Mesenchymal stem cell (in vitro differentiated cells and primary cell): ENCODE data around the gene LCE3B.
"Not testable (repeated sequence)": the region's sequence is repeated elsewhere in the genome, so short reads cannot be mapped to it uniquely, and the experiment has no call there.

Experiments
- DNase-seq: peaks from one replicate; pipeline ENCODE4 v3.0.0-alpha.2; 2013
- H2AFZ ChIP-seq: one replicate; pipeline ENCODE4 v1.6.1; 2013; ENCODE audit warnings: low read depth, mild to moderate bottlenecking, control low read depth, inconsistent platforms, low read length, moderate library complexity
- H2AK5ac ChIP-seq: 2 replicates; pipeline ENCODE4 v1.6.1; 2013; ENCODE audit warnings: low read length, moderate library complexity, mild to moderate bottlenecking, inconsistent platforms; ENCODE audit not compliant: severe bottlenecking
- H2BK120ac ChIP-seq: one replicate; pipeline ENCODE4 v1.6.1; 2013; ENCODE audit warnings: low read depth, mild to moderate bottlenecking, inconsistent platforms, low read length, moderate library complexity
- H2BK12ac ChIP-seq, 2 experiments: one replicate each; pipeline ENCODE4 v1.6.1; 2013; ENCODE audit warnings: inconsistent platforms in 2 of 2, low read length in 2 of 2, mild to moderate bottlenecking in 2 of 2, moderate library complexity in 2 of 2, control low read depth in 1 of 2
- H2BK15ac ChIP-seq: one replicate; pipeline ENCODE4 v1.6.1; 2013; ENCODE audit warnings: mild to moderate bottlenecking, low read depth, inconsistent platforms; ENCODE audit not compliant: poor library complexity, severe bottlenecking
- H2BK5ac ChIP-seq: 2 replicates; pipeline ENCODE4 v1.6.1; 2013; ENCODE audit warnings: low read depth, mild to moderate bottlenecking, low read length, control low read depth, inconsistent platforms; ENCODE audit not compliant: poor library complexity, severe bottlenecking
- H3K14ac ChIP-seq, 2 experiments: one replicate each; pipeline ENCODE4 v1.6.1; 2013; ENCODE audit warnings: inconsistent platforms in 2 of 2, low read length in 2 of 2, control low read depth in 1 of 2, mild to moderate bottlenecking in 1 of 2, moderate library complexity in 1 of 2
- H3K18ac ChIP-seq, 2 experiments: one replicate each; pipeline ENCODE4 v1.6.1; 2013; ENCODE audit warnings: inconsistent platforms in 2 of 2, low read length in 2 of 2, control low read depth in 1 of 2, low read depth in 1 of 2, mild to moderate bottlenecking in 1 of 2
- H3K23ac ChIP-seq, 2 experiments: one replicate each; pipeline ENCODE4 v1.6.1; 2013; ENCODE audit warnings: inconsistent platforms in 2 of 2, low read length in 2 of 2, mild to moderate bottlenecking in 2 of 2, moderate library complexity in 2 of 2, control low read depth in 1 of 2
- H3K27ac ChIP-seq: 2 replicates; pipeline ENCODE4 v1.5.1; 2013; ENCODE audit warnings: mild to moderate bottlenecking, moderate library complexity, low read length, control low read depth, inconsistent platforms; ENCODE audit not compliant: poor library complexity, severe bottlenecking
- H3K27me3 ChIP-seq, 2 experiments: 2 replicates each; pipeline versions ENCODE4 v1.6.1 to v1.7.0; 2013; ENCODE audit warnings: low read length in 2 of 2, mild to moderate bottlenecking in 2 of 2, moderate library complexity in 2 of 2, control low read depth in 1 of 2, inconsistent platforms in 1 of 2; ENCODE audit not compliant: control insufficient read depth in 1 of 2, insufficient read depth in 1 of 2
- H3K36me3 ChIP-seq, 2 experiments: 2 replicates each; pipeline versions ENCODE4 v1.6.1 to v1.7.0; 2013; ENCODE audit warnings: low read length in 2 of 2, control low read depth in 1 of 2, inconsistent platforms in 1 of 2, low read depth in 1 of 2, mild to moderate bottlenecking in 1 of 2; ENCODE audit not compliant: insufficient read depth in 2 of 2, control insufficient read depth in 1 of 2
- H3K4ac ChIP-seq, 2 experiments: one replicate each; pipeline ENCODE4 v1.6.1; 2013; ENCODE audit warnings: inconsistent platforms in 2 of 2, low read length in 2 of 2, mild to moderate bottlenecking in 2 of 2, moderate library complexity in 2 of 2, control low read depth in 1 of 2, low read depth in 1 of 2
- H3K4me1 ChIP-seq: 2 replicates; pipeline ENCODE4 v1.6.1; 2013; ENCODE audit warnings: low read depth, low read length, control low read depth; ENCODE audit not compliant: control insufficient read depth, insufficient read depth
- H3K4me2 ChIP-seq: 2 replicates; pipeline ENCODE4 v1.6.1; 2013; ENCODE audit warnings: low read length, mild to moderate bottlenecking, inconsistent platforms; ENCODE audit not compliant: poor library complexity, severe bottlenecking
- H3K4me3 ChIP-seq, 2 experiments: 2 replicates each; pipeline versions ENCODE4 v1.5.1 to v1.7.0; 2013; ENCODE audit warnings: low read length in 2 of 2, mild to moderate bottlenecking in 2 of 2, control low read depth in 1 of 2, low read depth in 1 of 2; ENCODE audit not compliant: insufficient read depth in 1 of 2
- H3K79me1 ChIP-seq: replicated peaks from 2 replicates; pipeline ENCODE4 v1.6.1; 2013; ENCODE audit warnings: mild to moderate bottlenecking, control low read depth, low read length, inconsistent platforms; ENCODE audit not compliant: poor library complexity, severe bottlenecking
- H3K9ac ChIP-seq: 2 replicates; pipeline ENCODE4 v1.7.0; 2013; ENCODE audit warnings: mild to moderate bottlenecking, low read length, moderate library complexity
- H3K9me3 ChIP-seq: 2 replicates; pipeline ENCODE4 v1.7.0; 2013; ENCODE audit warnings: mild to moderate bottlenecking, low read length; ENCODE audit not compliant: control insufficient read depth
- H4K8ac ChIP-seq: one replicate; pipeline ENCODE4 v1.6.1; 2013; ENCODE audit warnings: inconsistent platforms, mild to moderate bottlenecking, low read length, moderate library complexity
- H4K91ac ChIP-seq: one replicate; pipeline ENCODE4 v1.6.1; 2013; ENCODE audit warnings: mild to moderate bottlenecking, low read length, inconsistent platforms
- WGBS: methylation state at CpG from one replicate; pipeline ENCODE4 v1.1.7; 2013; ENCODE audit warnings: mixed read lengths; 5-methylcytosine and 5-hydroxymethylcytosine counted together

The LCE3B gene

DNA sequence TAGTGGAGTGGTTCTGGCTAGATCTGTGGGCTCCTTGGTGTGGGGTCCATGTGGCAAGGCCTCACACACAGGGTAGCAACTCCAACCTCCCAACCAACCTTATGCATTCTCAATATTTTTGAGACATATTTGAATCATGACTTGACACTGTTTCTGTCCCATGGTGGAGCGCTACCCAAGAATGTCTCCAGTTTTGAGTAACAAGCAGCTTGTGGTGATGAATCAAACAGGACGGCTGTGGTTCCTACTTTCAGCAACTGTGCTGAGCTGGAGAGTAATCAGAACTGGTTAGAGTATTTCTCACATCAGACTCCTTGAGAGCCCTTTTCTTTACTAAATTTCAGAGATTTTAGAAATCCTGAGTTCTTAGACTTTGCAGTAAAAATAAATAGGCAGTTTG, 36.4 kb upstream of the LCE3B start:
- WGBS = 81% methylated on average over 2 of the region's 2 CpGs
- no peak overlapping the region for H3K18ac ChIP-seq
- H4K8ac ChIP-seq = no peak overlapping the region
- H3K9ac ChIP-seq = no peak overlapping the region
- no peak overlapping the region for H4K91ac ChIP-seq
- no peak overlapping the region for H2AFZ ChIP-seq
- H3K14ac ChIP-seq = no peak overlapping the region
- H2BK5ac ChIP-seq = no peak overlapping the region
- no peak overlapping the region for H2AK5ac ChIP-seq
- H3K79me1 ChIP-seq = no peaks in the 10 kb centered on the region
- no peaks in the 10 kb centered on the region for H3K36me3 ChIP-seq
- H3K27ac ChIP-seq = no peak overlapping the region
- no peak overlapping the region for H3K4me2 ChIP-seq
- H3K4me1 ChIP-seq = no peaks in the 10 kb centered on the region
- peaks cover 0 to 4% of the 10 kb centered on the region in 2 experiments for H3K27me3 ChIP-seq
- no peak overlapping the region for H3K4ac ChIP-seq
- no peak overlapping the region for H3K23ac ChIP-seq
- no peak overlapping the region for H2BK12ac ChIP-seq
- H2BK120ac ChIP-seq = no peak overlapping the region
- no peak overlapping the region for H2BK15ac ChIP-seq
- no peak for DNase-seq
- no peaks in the 10 kb centered on the region for H3K9me3 ChIP-seq
- H3K4me3 ChIP-seq = no peak overlapping the region

DNA sequence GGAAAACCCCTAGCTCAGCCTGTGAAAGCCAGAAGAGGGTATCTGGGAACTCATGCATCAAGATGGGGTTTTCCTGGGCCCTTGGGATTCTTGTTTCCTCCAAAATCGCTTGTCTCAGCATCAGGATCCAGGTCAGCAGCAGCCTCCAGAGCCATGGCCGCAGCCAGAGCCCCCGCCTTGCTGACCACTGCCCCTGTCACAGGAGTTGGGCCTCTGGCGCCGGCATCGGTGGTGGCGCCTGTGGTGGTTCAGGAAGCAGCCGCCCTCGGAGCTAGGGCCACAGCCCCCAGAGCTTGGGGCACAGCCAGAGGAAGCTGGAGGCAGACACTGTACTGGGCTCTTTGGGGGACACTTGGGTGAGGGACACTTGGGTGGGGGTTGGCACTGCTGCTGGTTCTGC, 34.1 kb upstream of the LCE3B start:
- not testable (repeated sequence) for H3K9me3 ChIP-seq, H3K27ac ChIP-seq, H2AFZ ChIP-seq, H3K79me1 ChIP-seq, H2BK5ac ChIP-seq, H4K8ac ChIP-seq, H3K9ac ChIP-seq, H2BK120ac ChIP-seq, H4K91ac ChIP-seq, H2BK15ac ChIP-seq, H2AK5ac ChIP-seq, H3K4me3 ChIP-seq, H2BK12ac ChIP-seq, DNase-seq, H3K14ac ChIP-seq, H3K23ac ChIP-seq, H3K4me1 ChIP-seq, H3K27me3 ChIP-seq, H3K18ac ChIP-seq, H3K4me2 ChIP-seq, H3K4ac ChIP-seq, H3K36me3 ChIP-seq
- WGBS = 70% methylated on average over 9 of the region's 9 CpGs

DNA sequence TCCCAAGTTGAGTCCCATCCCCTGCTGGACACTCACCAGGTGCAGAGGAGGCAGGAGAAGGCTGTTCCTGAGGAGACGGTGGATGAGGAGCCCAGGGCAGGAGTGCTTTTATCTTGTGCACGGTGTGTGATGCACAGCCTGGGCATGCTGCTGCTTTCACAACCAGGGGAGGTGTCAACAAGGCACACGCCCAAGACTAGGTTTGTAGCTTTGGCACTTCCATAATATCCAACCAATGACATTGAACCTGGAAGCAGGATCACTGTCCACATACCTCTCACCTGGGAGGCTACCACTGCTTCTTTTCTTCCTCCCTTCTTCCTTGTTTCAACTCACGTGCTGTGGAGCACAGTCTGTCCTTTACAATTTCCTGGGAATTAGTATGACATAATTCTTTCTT, 33.2 kb upstream of the LCE3B start, which contains the start of gene LCE3D:
LCE3D (minus strand) TSS at position 84 of the 400 bp plus-strand sequence. CDS start 580 bp downstream, outside the sequence.
- Histone ChIP-seq H3K4ac (no peak within 1 kb of the TSS), H2BK120ac (no peak within 1 kb of the TSS), H4K91ac (peak within 1 kb of the TSS; percentile 39), H2AFZ (no peak within 1 kb of the TSS), H3K14ac (no peak within 1 kb of the TSS), H2BK15ac (no peak within 1 kb of the TSS), H2BK12ac (no peak within 1 kb of the TSS), H2AK5ac (no peak within 1 kb of the TSS), H2BK5ac (no peak within 1 kb of the TSS), H3K27ac (no peak within 1 kb of the TSS), H3K4me1 (no peaks in the 10 kb centered on the region), H3K9me3 (no peaks in the 10 kb centered on the region), H3K4me3 (no peak within 1 kb of the TSS), H3K79me1 (no peaks in the 10 kb centered on the region), H3K18ac (no peak within 1 kb of the TSS), H4K8ac (no peak within 1 kb of the TSS), H3K9ac (no peak within 1 kb of the TSS), H3K23ac (no peak within 1 kb of the TSS), H3K36me3 (no peaks in the 10 kb centered on the region), H3K4me2 (no peak within 1 kb of the TSS), H3K27me3 (no peaks in the 10 kb centered on the region)
- DNase-seq = no peak
- 52% methylated on average over 3 of the region's 4 CpGs for WGBS

DNA sequence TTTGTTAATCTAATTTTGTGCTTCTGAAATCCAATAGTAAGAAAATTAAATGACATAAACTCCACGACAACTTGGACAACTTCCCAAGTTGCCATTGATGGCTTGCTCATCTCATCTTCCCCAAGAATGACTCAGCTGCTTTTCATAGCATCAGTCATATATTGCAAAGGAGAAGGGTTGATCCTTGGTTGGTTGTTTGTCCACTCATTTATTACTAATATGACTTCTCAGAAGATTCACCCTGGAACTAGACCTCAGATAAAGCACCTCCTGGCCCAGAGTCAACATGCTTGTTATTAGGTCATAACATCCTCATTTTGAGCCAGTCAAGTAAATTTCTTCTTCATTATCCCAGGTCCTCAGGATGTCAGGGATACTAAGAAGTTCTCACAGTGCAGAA, 31.0 kb upstream of the LCE3B start:
- no peak overlapping the region for H2AK5ac ChIP-seq
- H3K4ac ChIP-seq = no peak overlapping the region
- no peak overlapping the region for H3K18ac ChIP-seq
- H2AFZ ChIP-seq = no peak overlapping the region
- H3K4me2 ChIP-seq = no peak overlapping the region
- no peak overlapping the region for H2BK120ac ChIP-seq
- no peak overlapping the region for H2BK5ac ChIP-seq
- H3K27ac ChIP-seq = no peak overlapping the region
- no peak overlapping the region for H3K4me3 ChIP-seq
- no peak overlapping the region for H3K14ac ChIP-seq
- no peak overlapping the region for H3K23ac ChIP-seq
- no peak overlapping the region for H4K8ac ChIP-seq
- H4K91ac ChIP-seq = no peak overlapping the region
- no peaks in the 10 kb centered on the region for H3K79me1 ChIP-seq
- H2BK12ac ChIP-seq = no peak overlapping the region
- 50% methylated on average over 1 of the region's 1 CpG for WGBS
- H3K4me1 ChIP-seq = no peaks in the 10 kb centered on the region
- no peaks in the 10 kb centered on the region for H3K9me3 ChIP-seq
- no peak overlapping the region for H2BK15ac ChIP-seq
- no peak for DNase-seq
- H3K36me3 ChIP-seq = no peaks in the 10 kb centered on the region
- H3K27me3 ChIP-seq = no peaks in the 10 kb centered on the region
- no peak overlapping the region for H3K9ac ChIP-seq
